Subcutaneous adipose tissue (tissue), 4 donors: Measurements from ENCODE around the gene WDR27. TPM values are rescaled to one million over a fixed set of nuclear protein-coding genes. Genes with fewer than 3 reads are reported as not detected.

Experiments used
- CTCF ChIP-seq: fragments of 450-650 bp; IDR thresholded peaks from one replicate; pipeline ENCODE4 v1.5.1; 2016; ENCODE audit warnings: low read depth, mild to moderate bottlenecking, control low read depth, antibody characterized with exemption, moderate library complexity
- total RNA-seq, 4 donors: library from RNA; depleted of rRNA; stranded (reverse); fragments of >200 nt; gene quantifications; one replicate each; pipeline ENCODE4 v1.1.0, GENCODE V29; 2016

The WDR27 gene
- total RNA-seq, 4 donors from 2014 or later = 26.0 to 36.4 (median 31.3) TPM

- TF ChIP-seq CTCF = no peak
These were observed 53.7 kb downstream of the WDR27 start for GRCh38 chr6:169648092-169648491.

- no peak for TF ChIP-seq CTCF
These were observed 54.2 kb downstream of the WDR27 start for GRCh38 chr6:169647637-169648036.

GRCh38 chr6:169646906-169647567 is 54.8 kb downstream of the WDR27 start:
- no peak for TF ChIP-seq CTCF

- no peak for TF ChIP-seq CTCF
These were observed 58.3 kb downstream of the WDR27 start for GRCh38 chr6:169643521-169643920.

- TF ChIP-seq CTCF = no peak
These were observed 59.4 kb downstream of the WDR27 start for GRCh38 chr6:169642455-169642854.

- no peak for TF ChIP-seq CTCF
These were observed 60.3 kb downstream of the WDR27 start for GRCh38 chr6:169641461-169642085.

- TF ChIP-seq CTCF = no peak
These were observed 60.8 kb downstream of the WDR27 start for GRCh38 chr6:169640983-169641382.
